Measurements from ENCODE around the gene NOLC1. TPM values are rescaled to one million over a fixed set of nuclear protein-coding genes. Genes with fewer than 3 reads are reported as not detected.

The NOLC1 gene
- total RNA-seq, 3 donors from 2014 or later, result 33.2 to 44.3 (median 40.1) TPM

DNA sequence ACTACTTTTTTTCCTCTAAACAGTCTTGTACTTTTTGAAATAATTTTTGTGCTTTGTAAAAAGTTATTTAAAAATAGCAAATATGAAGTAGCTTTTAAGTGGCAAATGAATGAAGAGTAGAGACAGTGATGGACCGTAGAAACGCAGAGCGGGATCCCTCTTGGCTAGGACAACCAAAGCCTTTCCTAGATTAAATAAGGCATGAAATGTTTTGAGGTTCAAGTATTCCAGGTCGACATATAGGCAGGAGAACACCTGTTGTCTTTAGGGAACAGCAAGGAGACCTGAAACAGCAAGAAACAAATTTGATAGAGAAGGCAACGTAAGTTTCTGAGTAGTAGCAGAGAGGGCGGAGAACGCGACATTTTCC lies 20.0 kb upstream of the NOLC1 start:
- H3K4me1 ChIP-seq (ENCODE audit: low read depth), result peaks cover 15% of the 10 kb centered on the region
- no peak for ATAC-seq
- intact Hi-C loops (cut with DNase I, micrococcal nuclease), result no loop called here
- DNase-seq, result no peak
- no peak overlapping the region for H3K4me3 ChIP-seq
- TF ChIP-seq CTCF (IDR thresholded peaks at IDR 0.05), result no peak
- no peaks in the 10 kb centered on the region for H3K36me3 ChIP-seq (ENCODE audit: low read depth)
- H3K9me3 ChIP-seq, result no peaks in the 10 kb centered on the region

- peak; percentile 95 for ATAC-seq
- peak; percentile 70 for TF ChIP-seq CTCF (IDR thresholded peaks at IDR 0.05)
- H3K36me3 ChIP-seq (ENCODE audit: low read depth), result no peaks in the 10 kb centered on the region
- intact Hi-C loops (cut with DNase I, micrococcal nuclease), result no loop called here
- peak; percentile 97 to 99 (median 99) for DNase-seq
- H3K4me3 ChIP-seq, result peak within 1 kb of the TSS; percentile 96
- no peaks in the 10 kb centered on the region for H3K9me3 ChIP-seq
- peaks cover 15% of the 10 kb centered on the region for H3K4me1 ChIP-seq (ENCODE audit: low read depth)
Measured at GRCh38 chr10:102132563-102133372, 19.4 kb upstream of the NOLC1 start, which contains the start of gene PPRC1. Gene PPRC1, plus strand, starts transcription at chr10:102133040. Its CDS starts 29 bp downstream, at chr10:102133069.

GRCh38 chr10:102133373-102134195 lies 18.6 kb upstream of the NOLC1 start:
- no peak for TF ChIP-seq CTCF (IDR thresholded peaks at IDR 0.05)
- DNase-seq, result peak; percentile 73 to 84 (median 78)
- peak; percentile 61 for ATAC-seq
- Histone ChIP-seq H3K9me3 (no peaks in the 10 kb centered on the region), H3K4me3 (peak overlapping the region; percentile 96), H3K4me1 (ENCODE audit: low read depth) (peaks cover 15% of the 10 kb centered on the region), H3K36me3 (ENCODE audit: low read depth) (no peaks in the 10 kb centered on the region)
- intact Hi-C loops (cut with DNase I, micrococcal nuclease), result no loop called here

- ATAC-seq (no peak), DNase-seq (no peak)
- Histone ChIP-seq H3K4me1 (ENCODE audit: low read depth) (peaks cover 15% of the 10 kb centered on the region), H3K36me3 (ENCODE audit: low read depth) (no peaks in the 10 kb centered on the region), H3K4me3 (no peak overlapping the region), H3K9me3 (no peaks in the 10 kb centered on the region)
- intact Hi-C loops (cut with DNase I, micrococcal nuclease), result no loop called here
- no peak for TF ChIP-seq CTCF (IDR thresholded peaks at IDR 0.05)
Measured at GRCh38 chr10:102134416-102134815, 17.8 kb upstream of the NOLC1 start.

DNA sequence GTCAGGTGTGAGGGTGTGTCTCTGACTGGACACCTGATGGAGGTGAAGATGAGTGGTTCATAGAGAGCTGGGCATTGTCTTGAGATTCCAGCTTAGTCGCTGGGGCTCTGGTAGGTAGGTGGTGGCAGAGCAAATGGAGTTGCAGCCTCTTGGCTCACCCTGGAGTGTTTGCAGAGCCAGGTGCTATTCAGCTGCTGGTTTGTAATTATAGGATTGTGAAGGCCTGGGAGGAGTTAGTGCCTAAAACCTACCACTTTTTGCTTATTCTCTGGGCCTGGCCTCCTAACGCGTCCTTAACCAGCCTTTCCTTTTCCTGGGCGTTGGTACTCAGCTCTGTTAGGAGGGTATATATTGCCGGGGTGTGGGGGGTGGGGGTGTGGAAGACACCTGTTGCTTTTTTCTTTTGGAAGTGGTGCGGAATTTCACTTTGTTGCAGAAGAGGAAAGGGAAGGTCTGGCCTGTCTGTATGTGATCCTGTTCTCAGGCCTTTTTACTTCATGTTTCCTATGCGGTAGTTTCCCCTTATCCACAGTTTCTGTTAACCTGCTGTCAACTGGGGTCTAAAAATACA lies 16.1 kb upstream of the NOLC1 start:
- Histone ChIP-seq H3K9me3 (no peaks in the 10 kb centered on the region), H3K36me3 (ENCODE audit: low read depth) (no peaks in the 10 kb centered on the region), H3K4me1 (ENCODE audit: low read depth) (peaks cover 15% of the 10 kb centered on the region), H3K4me3 (no peak overlapping the region)
- intact Hi-C loops (cut with DNase I, micrococcal nuclease), result no loop called here
- TF ChIP-seq CTCF (IDR thresholded peaks at IDR 0.05), result no peak
- ATAC-seq (no peak), DNase-seq (no peak)

All from mucosa of descending colon (tissue), 3 donors.